Glomerular visceral epithelial cell (primary cell): Measurements from ENCODE around the gene ATP6V1D.
"Not testable (repeated sequence)": the region's sequence is repeated elsewhere in the genome, so short reads cannot be mapped to it uniquely, and the experiment has no call there.

Experiments
- DNase-seq: peaks from one replicate; pipeline ENCODE4 v3.0.0-alpha.2; 2016; ENCODE audit errors: extremely low spot score

Gene ATP6V1D

DNA sequence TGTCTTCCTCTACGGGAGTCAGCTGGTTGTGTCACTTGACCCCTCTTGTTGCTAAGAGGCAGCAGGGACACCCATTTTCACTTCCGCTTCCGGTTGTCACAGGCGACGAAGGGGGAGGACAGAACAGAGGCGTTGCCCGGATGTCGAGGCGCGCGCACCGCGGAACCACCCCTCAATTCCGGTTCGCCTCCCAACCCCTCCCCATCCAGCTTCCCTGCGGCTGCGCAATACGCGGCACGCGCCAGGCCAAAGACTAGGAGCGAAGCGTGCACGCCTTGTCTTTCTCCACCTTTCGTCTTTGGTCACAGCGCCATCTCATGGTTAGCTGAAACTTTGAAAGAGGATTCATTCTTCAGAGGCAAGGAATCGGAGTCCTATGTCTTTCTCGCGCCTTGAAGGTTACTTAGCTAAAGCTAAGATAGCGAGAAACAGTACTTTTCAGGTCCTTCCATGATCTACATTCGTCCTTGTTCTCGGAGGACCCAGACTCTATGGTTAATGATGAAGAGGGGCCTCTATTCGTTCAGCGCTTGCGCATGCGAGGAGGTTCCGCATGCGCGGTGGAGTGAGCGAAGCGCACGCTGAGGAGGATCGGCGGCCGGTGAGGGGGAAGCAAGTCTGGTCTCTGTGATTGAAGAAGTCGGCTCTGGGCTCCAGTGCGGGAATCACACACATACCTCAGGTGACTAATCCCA, at the start of gene ATP6V1D, which contains the start of gene EIF2S1:
Gene ATP6V1D, minus strand, starts transcription at position 30 of the 695 bp plus-strand sequence. CDS start 106 bp downstream, outside the sequence.
Gene EIF2S1, plus strand, starts transcription at position 554 of the 695 bp plus-strand sequence. CDS start 4,440 bp downstream, outside the sequence.
- DNase-seq: peak; percentile 99

DNA sequence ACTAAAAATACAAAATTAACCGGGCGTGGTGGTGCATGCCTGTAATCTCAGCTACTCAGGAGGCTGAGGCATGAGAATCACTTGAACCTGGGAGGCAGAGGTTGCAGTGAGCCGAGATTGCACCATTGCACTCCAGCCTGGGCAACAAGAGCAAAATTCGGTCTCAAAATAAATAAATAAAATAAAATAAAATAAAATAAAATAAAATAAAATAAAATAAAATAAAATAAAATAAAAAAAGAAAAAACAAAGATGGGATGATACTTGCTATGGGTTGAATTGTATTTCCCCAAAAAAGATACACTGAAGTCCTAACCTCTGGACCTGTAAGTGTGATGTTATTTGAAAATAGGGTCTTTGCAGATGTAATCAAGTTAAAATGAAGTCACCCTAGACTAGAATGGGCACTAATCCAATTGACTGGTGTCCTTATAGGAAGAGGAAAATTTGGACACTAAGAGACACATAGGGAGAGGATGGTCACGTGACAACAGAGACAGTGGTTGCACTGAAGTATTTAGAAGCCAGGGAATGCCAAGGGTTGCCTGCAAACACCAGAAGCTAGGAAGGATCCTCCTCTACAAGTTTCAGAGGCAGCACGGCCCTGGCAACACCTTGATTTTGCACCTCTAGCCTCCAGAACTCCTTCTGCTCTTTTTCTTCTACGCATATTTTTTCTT, 48.7 kb upstream of the ATP6V1D start:
- not testable (repeated sequence) for DNase-seq

DNA sequence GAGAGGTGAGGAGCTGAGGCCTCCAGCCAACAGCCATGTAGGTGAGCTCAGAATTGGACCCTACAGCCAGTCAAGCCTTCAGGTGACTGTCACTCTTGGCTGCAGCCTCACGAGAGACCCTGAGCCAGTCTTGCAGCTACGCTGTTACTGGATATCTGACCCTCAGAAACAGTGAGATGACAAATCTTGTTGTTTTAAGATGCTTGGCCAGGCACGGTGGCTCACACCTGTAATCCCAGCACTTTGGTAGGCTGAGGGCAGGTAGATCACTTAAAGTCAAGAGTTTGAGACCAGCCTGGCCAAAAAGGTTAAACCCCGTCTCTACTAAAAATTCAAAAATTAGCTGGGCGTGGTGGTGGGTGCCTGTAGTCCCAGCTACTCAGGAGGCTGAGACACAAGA, 46.2 kb upstream of the ATP6V1D start:
- DNase-seq: no peak

DNA sequence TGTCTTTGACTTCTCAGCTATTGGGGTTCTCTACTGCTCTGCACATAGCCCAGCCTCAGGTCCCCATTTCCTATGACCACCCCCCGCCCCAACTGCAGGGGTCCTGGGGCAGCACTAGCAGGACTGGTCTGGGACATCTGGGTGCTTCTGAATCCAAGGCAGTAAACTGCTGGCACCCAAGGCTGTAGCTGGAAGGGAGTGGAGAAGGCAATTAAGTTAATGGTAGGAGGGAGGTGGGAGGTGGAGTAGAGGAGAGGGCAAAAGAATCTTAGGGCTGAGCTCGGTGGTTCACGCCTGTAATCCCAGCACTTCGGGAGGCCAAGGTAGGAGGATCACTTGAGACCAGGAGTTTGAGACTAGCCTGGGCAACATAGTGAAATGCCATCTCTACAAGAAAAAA, 40.8 kb upstream of the ATP6V1D start:
- no peak for DNase-seq

DNA sequence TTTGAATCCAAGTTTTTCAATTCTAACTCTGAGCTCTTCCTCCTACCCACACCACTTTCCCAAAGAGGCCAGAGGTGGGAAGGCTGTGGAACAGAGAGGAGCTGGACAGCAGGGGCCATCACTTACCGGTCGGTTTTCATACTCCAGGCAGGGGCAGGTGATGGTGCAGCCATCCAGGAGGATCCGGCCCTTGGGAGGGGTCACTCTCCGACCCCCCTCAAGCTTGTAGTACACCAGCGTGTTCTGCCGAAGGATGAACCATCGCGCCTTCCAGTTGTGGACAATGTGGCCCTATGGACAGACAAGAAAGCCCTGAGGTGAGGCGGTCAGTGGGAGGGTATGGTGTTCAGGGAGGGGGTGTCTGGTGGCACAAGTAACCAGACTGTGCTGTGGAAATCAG, 37.9 kb upstream of the ATP6V1D start:
- DNase-seq: no peak

- peak; percentile 30 for DNase-seq
These were observed 36.9 kb upstream of the ATP6V1D start for GRCh38 chr14:67396381-67396970.

GRCh38 chr14:67395876-67396189, 36.2 kb upstream of the ATP6V1D start:
- DNase-seq: no peak

GRCh38 chr14:67395086-67395875, 35.7 kb upstream of the ATP6V1D start:
- DNase-seq: no peak

- DNase-seq: no peak
These were observed 34.1 kb upstream of the ATP6V1D start for GRCh38 chr14:67393689-67394088.

GRCh38 chr14:67392800-67393199, 33.2 kb upstream of the ATP6V1D start:
- DNase-seq: no peak

DNA sequence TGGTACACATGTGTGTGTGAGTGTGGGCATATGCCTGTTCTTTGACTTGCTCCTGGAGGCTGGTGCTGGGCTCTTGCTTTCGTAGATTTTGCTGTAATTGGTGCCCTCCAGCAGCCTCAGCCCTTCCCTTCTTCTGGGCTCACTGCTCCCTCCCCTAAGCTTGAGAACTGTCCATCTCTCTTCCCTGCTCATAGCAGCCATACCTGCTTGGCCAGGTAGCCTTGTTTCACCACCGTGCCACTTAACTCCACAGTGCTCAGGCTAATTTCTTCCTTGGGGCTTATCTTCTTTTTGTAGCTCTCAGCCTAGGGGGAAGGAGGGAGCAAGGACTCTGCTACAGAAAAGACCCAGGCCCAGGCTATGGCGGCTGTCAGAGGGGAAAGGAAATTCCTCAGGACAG, 32.5 kb upstream of the ATP6V1D start:
- DNase-seq: no peak

DNA sequence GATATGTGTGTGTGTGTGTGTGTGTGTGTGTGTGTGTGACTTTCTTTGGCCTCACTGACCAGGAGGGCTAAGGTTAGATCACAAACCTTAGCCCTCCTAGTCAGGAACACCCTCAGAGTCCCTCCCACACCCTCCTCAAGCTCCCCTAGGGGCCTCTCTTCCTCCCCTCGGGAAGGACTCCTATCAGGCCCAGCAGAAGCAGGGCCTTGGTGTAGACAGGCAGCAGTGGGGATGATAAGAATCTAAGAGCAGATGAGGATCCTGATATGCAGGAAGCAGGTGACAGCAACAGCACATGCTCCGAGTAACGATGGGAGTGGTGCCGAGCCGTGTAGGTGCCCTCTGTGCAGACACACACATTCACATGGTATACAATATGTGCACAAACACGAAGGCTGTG, 31.7 kb upstream of the ATP6V1D start:
- no peak for DNase-seq

GRCh38 chr14:67389811-67390534, 30.4 kb upstream of the ATP6V1D start:
- no peak for DNase-seq

GRCh38 chr14:67389275-67389674, 29.7 kb upstream of the ATP6V1D start:
- DNase-seq: no peak

DNA sequence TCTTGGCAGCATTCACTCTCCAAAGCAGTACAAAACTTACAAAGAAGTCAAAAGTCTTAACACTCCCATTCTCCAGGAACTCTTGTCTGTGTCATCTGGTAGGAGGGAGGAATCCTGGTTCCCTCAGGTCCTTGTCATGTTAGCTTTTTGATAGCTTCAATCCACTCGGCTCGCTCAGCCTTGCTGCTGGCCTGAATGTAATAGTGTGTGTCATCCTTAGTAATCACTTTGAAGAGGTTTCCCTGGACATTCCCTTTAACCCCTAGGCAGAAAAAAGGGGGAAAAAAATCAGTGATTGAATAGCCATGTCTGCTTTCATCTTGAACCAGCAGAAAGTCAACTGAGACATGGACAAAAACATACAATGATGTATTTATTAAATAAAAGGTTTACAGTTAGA, 27.6 kb upstream of the ATP6V1D start:
- DNase-seq: peak; percentile 24

GRCh38 chr14:67385618-67386017, 26.0 kb upstream of the ATP6V1D start:
- no peak for DNase-seq

GRCh38 chr14:67385120-67385519, 25.5 kb upstream of the ATP6V1D start:
- DNase-seq: no peak

DNA sequence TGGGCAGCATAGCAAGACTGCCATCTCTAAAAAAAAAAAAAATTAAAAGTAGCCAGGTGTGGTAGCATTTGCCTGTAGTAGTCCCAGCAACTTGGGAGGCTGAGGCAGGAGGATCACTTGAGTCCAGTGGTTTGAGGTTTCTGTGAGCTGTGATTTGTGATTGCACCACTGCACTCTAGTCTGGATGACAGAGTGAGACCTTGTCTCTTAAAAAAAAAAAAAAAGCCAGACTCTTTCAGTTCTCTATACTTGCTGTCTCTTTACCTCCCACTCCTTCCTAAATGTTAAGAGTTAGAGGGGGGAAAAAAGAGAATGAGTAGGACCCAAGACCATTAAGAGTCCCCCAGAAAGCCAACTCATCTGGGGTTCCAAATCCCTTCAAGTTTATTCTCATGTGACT, 18.3 kb upstream of the ATP6V1D start:
- no peak for DNase-seq

DNA sequence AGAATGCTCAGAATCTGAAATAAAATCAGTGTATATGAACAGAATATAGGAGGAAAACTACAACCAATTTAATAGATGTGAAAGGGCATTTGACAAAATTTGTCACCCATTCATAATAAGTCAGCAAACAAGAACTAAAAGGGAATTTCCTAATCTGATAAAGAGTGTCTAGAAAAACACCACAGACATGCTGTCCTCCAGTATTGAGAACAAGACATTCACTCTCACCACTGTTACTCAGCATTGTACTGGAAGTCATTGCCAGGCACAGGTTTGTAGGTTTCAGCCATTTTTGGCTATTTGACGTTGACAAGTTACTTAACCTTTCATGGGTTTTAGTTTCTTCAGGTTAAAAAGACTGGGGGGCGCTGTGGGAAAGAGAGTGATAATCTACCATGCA, 13.7 kb upstream of the ATP6V1D start:
- DNase-seq: no peak

DNA sequence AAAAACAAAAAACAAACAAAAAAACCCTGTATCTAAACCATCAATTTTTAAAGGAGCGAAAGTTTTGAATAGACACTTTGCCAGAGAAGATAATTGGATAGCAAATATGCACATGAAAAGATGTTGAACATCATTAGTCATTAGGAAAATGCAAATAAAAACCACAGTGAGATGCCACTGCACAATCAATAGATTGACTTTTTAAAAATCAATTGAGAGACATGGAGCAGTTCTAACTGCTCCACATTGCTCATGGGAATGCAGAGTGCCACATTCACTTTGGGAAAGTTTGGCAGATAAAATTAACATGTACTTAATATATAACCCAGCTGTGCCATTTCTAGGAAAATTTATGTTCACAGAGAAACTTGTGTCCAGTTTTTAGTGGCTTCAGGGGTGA, 13.2 kb upstream of the ATP6V1D start:
- DNase-seq: no peak

DNA sequence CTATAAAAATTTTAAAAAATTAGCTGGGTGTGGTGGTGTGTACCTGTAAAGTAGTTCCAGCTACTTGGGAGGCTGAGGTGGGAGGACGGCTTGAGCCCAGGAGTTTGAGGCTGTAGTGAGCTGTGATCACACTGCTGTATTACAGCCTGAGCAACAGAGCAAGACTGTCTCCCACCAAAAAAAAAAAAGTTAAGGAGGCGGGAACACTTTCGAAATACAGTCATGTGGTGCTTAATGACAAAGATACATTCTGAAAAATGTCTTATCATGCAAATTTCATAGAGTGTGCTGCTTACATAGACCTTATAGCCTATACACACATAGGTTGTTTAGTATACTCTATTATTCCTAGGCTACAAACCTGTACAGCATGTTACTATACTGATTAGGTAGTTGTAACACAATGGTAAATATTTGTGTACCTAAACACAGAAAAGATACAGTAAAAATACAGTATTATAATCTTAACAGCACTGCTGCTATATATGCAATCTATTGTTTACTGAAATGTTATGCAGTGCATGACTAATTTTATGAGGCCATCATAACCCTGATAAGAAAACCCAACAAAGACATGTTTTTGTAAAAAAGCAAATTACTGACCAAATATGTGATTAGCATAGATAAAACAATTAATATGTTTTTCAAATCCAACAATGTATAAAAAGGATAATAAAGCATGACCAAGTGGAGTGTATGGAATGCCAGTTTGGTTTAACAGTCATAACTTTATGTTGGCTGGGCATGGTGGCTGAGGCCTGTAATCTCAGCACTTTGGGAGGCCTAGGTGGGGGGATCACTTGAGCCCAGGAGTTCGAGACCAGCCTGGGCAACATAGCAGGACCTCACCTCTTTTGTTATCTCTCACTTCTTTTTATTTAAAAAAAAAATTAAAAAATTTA, 11.9 kb upstream of the ATP6V1D start:
- no peak for DNase-seq
